Ovary (tissue), 9 donors: Measurements from ENCODE around the gene RGL1. TPM values are rescaled to one million over a fixed set of nuclear protein-coding genes. Genes with fewer than 3 reads are reported as not detected.

ENCODE experiments used
- DNase-seq, 5 donors: peaks; one replicate each; pipeline ENCODE4 v3.0.0-alpha.2; 2019 to 2020
- H3K27ac ChIP-seq, 2 donors: fragments of 200-600 bp; one replicate each; pipeline versions ENCODE4 v1.5.1 to v1.8.0; 2019 to 2022
- H3K27me3 ChIP-seq: fragments of 200-600 bp; one replicate; pipeline ENCODE4 v1.8.0; 2022
- H3K36me3 ChIP-seq: fragments of 200-600 bp; sonication (generic); one replicate; pipeline ENCODE4 v1.5.1; 2019
- H3K4me1 ChIP-seq: one replicate; pipeline ENCODE4 v1.8.1; 2013; ENCODE audit warnings: mild to moderate bottlenecking, moderate library complexity; ENCODE audit not compliant: insufficient read depth
- H3K4me3 ChIP-seq: fragments of 200-600 bp; sonication (generic); one replicate; pipeline ENCODE4 v1.5.1; 2017
- H3K9me3 ChIP-seq, 2 donors: fragments of 200-600 bp in 1 of 2; sonication (generic) in 1 of 2; one replicate each; pipeline versions ENCODE4 v1.5.1 to v1.8.1; 2013 to 2019; ENCODE audit warnings: mild to moderate bottlenecking in 1 of 2, moderate library complexity in 1 of 2
- CTCF ChIP-seq, 3 donors: fragments of 450-650 bp in 2 of 3; fragments of 200-600 bp in 1 of 3; IDR thresholded peaks; one replicate each; pipeline versions ENCODE4 v1.5.1 to v1.8.0; 2016 to 2022; ENCODE audit warnings: antibody characterized with exemption in 3 of 3, mild to moderate bottlenecking in 1 of 3
- EP300 ChIP-seq: sonication (generic); formaldehyde crosslinking; IDR thresholded peaks from one replicate; pipeline ENCODE4 v1.6.1; 2017; ENCODE audit warnings: antibody characterized with exemption
- POLR2A ChIP-seq: fragments of 450-650 bp; IDR thresholded peaks from one replicate; pipeline ENCODE4 v1.6.1; 2017; ENCODE audit warnings: antibody characterized with exemption, mild to moderate bottlenecking, moderate library complexity
- WGBS, 3 donors: extraction: QIAGEN DNeasy Blood & Tissue Kit in 1 of 3; methylation state at CpG; one replicate each; pipeline versions ENCODE4 v1.1.5 to v1.1.7; 2013 to 2017; 5-methylcytosine and 5-hydroxymethylcytosine counted together
- intact Hi-C, 4 donors: fragments of 100-400 bp; cut with DNase I; formaldehyde crosslinking; loops; one replicate each; pipeline versions ENCODE4 v1.11.0 to v1.15.1; 2022 to 2023
- polyA plus RNA-seq, 2 donors: library from polyadenylated mRNA; stranded (reverse); fragments of 200-250 nt in 1 of 2; fragments of 350-450 nt in 1 of 2; fragmentation: Illumina TruSeq in 1 of 2; extraction: RNeasy Lipid Tissue Mini Kit (QIAGEN cat#74804) in 1 of 2; gene quantifications; one replicate each; pipeline ENCODE4 v1.2.3, GENCODE V29; 2013 to 2014
- total RNA-seq, 7 donors: library from RNA; depleted of rRNA in 2 of 7; stranded (reverse); fragments of >200 nt in 2 of 7; fragmentation: NEBNext Ultra II Directional in 3 of 7; extraction: Animal tissue kit (Norgen Biotek cat#: 25700) in 3 of 7; gene quantifications; one replicate each; pipeline versions ENCODE4 v1.1.0 to v1.2.4, GENCODE V29; 2016 to 2023
- donor health status: DM: no; HTN: no; CAD: no; lungs with moderate emphysema.
- donor health status: DM: no; HTN: no; CAD: no.
- donor health status: Bipolar disorder and iron deficiency.
- donor health status: DM: yes; HTN: yes; CAD: no.
- donor health status: DM: no; HTN: no; CAD: no.
- donor health status: DM: yes; HTN: yes; CAD: no.

The RGL1 gene
- total and polyA plus RNA-seq, 9 donors: 14.3 to 61.6 (median 25.7) TPM

GRCh38 chr1:183842795-183843144, 37.9 kb downstream of the RGL1 start:
- no peak for TF ChIP-seq EP300
- whole genome bisulfite sequencing, 3 donors: 9 to 17% (median 12%) methylated on average over 2 of the region's 2 CpGs
- H3K9me3 ChIP-seq: no peaks in the 10 kb centered on the region
- H3K4me1 ChIP-seq: peaks cover 4% of the 10 kb centered on the region
- H3K36me3 ChIP-seq: no peaks in the 10 kb centered on the region
- DNase-seq: no peak
- intact Hi-C loops: no loop called here
- peak overlapping the region; percentile 16 for H3K4me3 ChIP-seq
- peak overlapping the region in 1 of 2 donors; percentile 72 for H3K27ac ChIP-seq
- no peaks in the 10 kb centered on the region for H3K27me3 ChIP-seq

GRCh38 chr1:183844806-183845205, 39.9 kb downstream of the RGL1 start:
- H3K4me1 ChIP-seq: peaks cover 4% of the 10 kb centered on the region
- no peaks in the 10 kb centered on the region for H3K36me3 ChIP-seq
- TF ChIP-seq CTCF (IDR thresholded peaks at IDR 0.05) (no peak), POLR2A (no peak), EP300 (no peak)
- WGBS, 3 donors: 90 to 91% (median 90%) methylated on average over 2 of the region's 2 CpGs
- intact Hi-C loops: no loop called here
- no peaks in the 10 kb centered on the region for H3K27me3 ChIP-seq
- no peak overlapping the region for H3K4me3 ChIP-seq
- H3K9me3 ChIP-seq: no peaks in the 10 kb centered on the region
- no peak for DNase-seq
- no peak overlapping the region for H3K27ac ChIP-seq

GRCh38 chr1:183845681-183846080, 40.8 kb downstream of the RGL1 start:
- H3K9me3 ChIP-seq: no peaks in the 10 kb centered on the region
- intact Hi-C loops: no loop called here
- no peak for TF ChIP-seq POLR2A
- no peak for DNase-seq
- 97 to 99% (median 98%) methylated on average over 3 of the region's 3 CpGs for WGBS, 3 donors
- no peaks in the 10 kb centered on the region for H3K36me3 ChIP-seq
- H3K27ac ChIP-seq: no peak overlapping the region
- H3K4me3 ChIP-seq: no peak overlapping the region
- peaks cover 4% of the 10 kb centered on the region for H3K4me1 ChIP-seq
- H3K27me3 ChIP-seq: no peaks in the 10 kb centered on the region

GRCh38 chr1:183847641-183848040, 42.7 kb downstream of the RGL1 start:
- Histone ChIP-seq H3K4me1 (peaks cover 3% of the 10 kb centered on the region), H3K4me3 (no peak overlapping the region), H3K9me3 (no peaks in the 10 kb centered on the region), H3K27me3 (no peaks in the 10 kb centered on the region), H3K36me3 (no peaks in the 10 kb centered on the region), H3K27ac (no peak overlapping the region)
- 67 to 73% (median 71%) methylated on average over 4 of the region's 4 CpGs for WGBS, 3 donors
- TF ChIP-seq POLR2A: no peak
- no peak for TF ChIP-seq EP300
- TF ChIP-seq CTCF (IDR thresholded peaks at IDR 0.05): no peak
- intact Hi-C loops: no loop called here
- no peak for DNase-seq

- no peak for TF ChIP-seq POLR2A
- no peak for TF ChIP-seq CTCF (IDR thresholded peaks at IDR 0.05)
- TF ChIP-seq EP300: no peak
- Histone ChIP-seq H3K9me3 (no peaks in the 10 kb centered on the region), H3K27ac (no peak overlapping the region), H3K27me3 (no peaks in the 10 kb centered on the region), H3K4me3 (no peak overlapping the region), H3K4me1 (peaks cover 1% of the 10 kb centered on the region), H3K36me3 (no peaks in the 10 kb centered on the region)
- intact Hi-C loops: no loop called here
- 61 to 74% (median 65%) methylated on average over 2 of the region's 2 CpGs for WGBS, 3 donors
- no peak for DNase-seq
These were observed 45.9 kb downstream of the RGL1 start for GRCh38 chr1:183850852-183851251.

GRCh38 chr1:183859119-183859518, 54.2 kb downstream of the RGL1 start:
- no peak for TF ChIP-seq EP300
- no peak for TF ChIP-seq POLR2A
- no peak for TF ChIP-seq CTCF (IDR thresholded peaks at IDR 0.05)
- no peaks in the 10 kb centered on the region for H3K36me3 ChIP-seq
- peaks cover 10% of the 10 kb centered on the region for H3K4me1 ChIP-seq
- no peaks in the 10 kb centered on the region for H3K9me3 ChIP-seq
- 82 to 90% (median 90%) methylated on average over 3 of the region's 3 CpGs for WGBS, 3 donors
- H3K4me3 ChIP-seq: no peak overlapping the region
- H3K27me3 ChIP-seq: no peaks in the 10 kb centered on the region
- H3K27ac ChIP-seq: peak overlapping the region in 1 of 2 donors; percentile 22
- no peak for DNase-seq
- intact Hi-C loops: no loop called here
